HG02623 (cell line): ENCODE data around the gene TTC23.

ENCODE experiments used
- ATAC-seq: cut with Tn5 transposase; IDR thresholded peaks from one replicate; pipeline ENCODE4 v1.9.1; 2021; ENCODE audit warnings: moderate library complexity; ENCODE audit not compliant: unreplicated experiment

TTC23 gene

DNA sequence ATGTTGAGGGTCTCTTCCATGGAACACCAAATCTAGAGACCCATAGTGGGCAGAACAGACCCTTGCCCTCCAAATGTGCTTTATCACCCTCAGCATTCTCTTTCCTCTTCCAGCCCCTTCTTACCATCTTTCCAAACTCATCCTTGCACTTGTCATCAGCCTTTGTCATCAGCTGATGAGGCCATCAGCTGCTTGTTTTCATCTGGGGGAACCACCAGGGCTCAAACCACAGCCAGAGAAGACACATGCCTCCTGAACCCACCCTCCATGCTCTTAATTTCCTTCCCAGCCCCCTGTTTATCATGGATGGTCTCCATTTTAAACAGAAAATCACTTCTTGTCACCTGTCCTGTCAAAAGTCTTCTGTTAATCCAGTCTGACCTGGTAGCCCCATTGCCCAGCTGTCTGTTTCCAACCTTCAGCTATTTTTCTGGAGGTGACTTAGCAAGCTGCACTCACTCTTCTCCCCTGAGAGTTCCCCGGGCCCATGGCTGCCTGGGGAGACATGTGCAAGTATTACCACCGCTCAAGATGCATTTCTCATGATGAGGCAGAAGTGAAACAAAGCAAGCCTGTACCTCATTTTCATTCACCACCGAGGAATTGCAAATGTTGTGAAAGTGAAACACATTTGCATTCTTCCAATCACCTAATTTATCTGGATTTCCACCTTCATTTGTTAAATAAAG, 159.2 kb downstream of the TTC23 start:
- ATAC-seq = peak; percentile 100

DNA sequence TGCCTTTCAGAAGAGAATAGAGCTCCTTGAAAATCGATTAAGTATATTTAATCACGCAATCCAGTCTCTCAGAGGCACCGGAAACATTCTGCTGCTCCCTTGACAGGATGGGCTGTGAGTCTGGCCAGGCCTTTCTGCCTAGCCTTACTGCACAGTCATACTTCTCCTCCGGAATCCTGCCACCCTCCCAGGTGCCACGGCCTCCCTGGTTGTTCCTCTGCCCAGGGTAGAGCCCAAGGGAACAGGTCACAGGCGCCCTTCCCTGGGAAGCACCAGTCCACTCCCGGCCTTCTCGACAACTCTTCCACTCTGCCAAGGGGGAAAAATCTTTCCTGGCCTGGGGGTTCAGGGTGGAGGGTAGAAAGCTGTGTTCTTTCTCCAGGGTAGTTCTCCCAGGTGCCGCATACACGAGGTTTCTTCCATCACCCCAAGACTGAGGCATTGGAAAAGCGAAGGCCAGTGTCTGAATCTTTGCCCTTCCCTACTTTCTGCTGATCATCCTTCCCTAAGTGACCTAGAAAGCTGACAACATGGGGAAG, 161.9 kb downstream of the TTC23 start:
- ATAC-seq = no peak

DNA sequence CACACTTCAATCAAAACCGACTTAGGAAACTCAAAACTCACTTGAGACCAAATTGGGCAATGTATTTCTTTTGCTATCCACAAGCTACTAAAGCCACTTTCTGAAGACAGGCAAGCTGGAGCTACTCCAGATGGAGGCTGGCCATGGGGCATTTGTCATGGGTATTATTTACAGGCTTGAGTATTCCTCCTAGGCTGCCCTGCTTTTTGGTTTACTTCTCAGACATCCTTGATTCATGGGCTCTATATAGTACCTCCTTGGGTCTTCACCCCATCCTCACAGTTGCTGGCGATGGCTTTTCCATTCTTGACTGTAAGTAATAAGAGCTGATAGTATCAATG, 163.1 kb downstream of the TTC23 start:
- ATAC-seq = no peak
